Mesenchymal stem cell (in vitro differentiated cells and primary cell): ENCODE results near the gene GET3.

ENCODE experiments used
- DNase-seq: peaks from one replicate; pipeline ENCODE4 v3.0.0-alpha.2; 2013
- H2AFZ ChIP-seq: one replicate; pipeline ENCODE4 v1.6.1; 2013; ENCODE audit warnings: low read depth, mild to moderate bottlenecking, control low read depth, inconsistent platforms, low read length, moderate library complexity
- H2AK5ac ChIP-seq: 2 replicates; pipeline ENCODE4 v1.6.1; 2013; ENCODE audit warnings: low read length, moderate library complexity, mild to moderate bottlenecking, inconsistent platforms; ENCODE audit not compliant: severe bottlenecking
- H2BK120ac ChIP-seq: one replicate; pipeline ENCODE4 v1.6.1; 2013; ENCODE audit warnings: low read depth, mild to moderate bottlenecking, inconsistent platforms, low read length, moderate library complexity
- H2BK12ac ChIP-seq, 2 experiments: one replicate each; pipeline ENCODE4 v1.6.1; 2013; ENCODE audit warnings: inconsistent platforms in 2 of 2, low read length in 2 of 2, mild to moderate bottlenecking in 2 of 2, moderate library complexity in 2 of 2, control low read depth in 1 of 2
- H2BK15ac ChIP-seq: one replicate; pipeline ENCODE4 v1.6.1; 2013; ENCODE audit warnings: mild to moderate bottlenecking, low read depth, inconsistent platforms; ENCODE audit not compliant: poor library complexity, severe bottlenecking
- H2BK5ac ChIP-seq: 2 replicates; pipeline ENCODE4 v1.6.1; 2013; ENCODE audit warnings: low read depth, mild to moderate bottlenecking, low read length, control low read depth, inconsistent platforms; ENCODE audit not compliant: poor library complexity, severe bottlenecking
- H3K14ac ChIP-seq, 2 experiments: one replicate each; pipeline ENCODE4 v1.6.1; 2013; ENCODE audit warnings: inconsistent platforms in 2 of 2, low read length in 2 of 2, control low read depth in 1 of 2, mild to moderate bottlenecking in 1 of 2, moderate library complexity in 1 of 2
- H3K18ac ChIP-seq, 2 experiments: one replicate each; pipeline ENCODE4 v1.6.1; 2013; ENCODE audit warnings: inconsistent platforms in 2 of 2, low read length in 2 of 2, control low read depth in 1 of 2, low read depth in 1 of 2, mild to moderate bottlenecking in 1 of 2
- H3K23ac ChIP-seq, 2 experiments: one replicate each; pipeline ENCODE4 v1.6.1; 2013; ENCODE audit warnings: inconsistent platforms in 2 of 2, low read length in 2 of 2, mild to moderate bottlenecking in 2 of 2, moderate library complexity in 2 of 2, control low read depth in 1 of 2
- H3K27ac ChIP-seq: 2 replicates; pipeline ENCODE4 v1.5.1; 2013; ENCODE audit warnings: mild to moderate bottlenecking, moderate library complexity, low read length, control low read depth, inconsistent platforms; ENCODE audit not compliant: poor library complexity, severe bottlenecking
- H3K27me3 ChIP-seq, 2 experiments: 2 replicates each; pipeline versions ENCODE4 v1.6.1 to v1.7.0; 2013; ENCODE audit warnings: low read length in 2 of 2, mild to moderate bottlenecking in 2 of 2, moderate library complexity in 2 of 2, control low read depth in 1 of 2, inconsistent platforms in 1 of 2; ENCODE audit not compliant: control insufficient read depth in 1 of 2, insufficient read depth in 1 of 2
- H3K36me3 ChIP-seq, 2 experiments: 2 replicates each; pipeline versions ENCODE4 v1.6.1 to v1.7.0; 2013; ENCODE audit warnings: low read length in 2 of 2, control low read depth in 1 of 2, inconsistent platforms in 1 of 2, low read depth in 1 of 2, mild to moderate bottlenecking in 1 of 2; ENCODE audit not compliant: insufficient read depth in 2 of 2, control insufficient read depth in 1 of 2
- H3K4ac ChIP-seq, 2 experiments: one replicate each; pipeline ENCODE4 v1.6.1; 2013; ENCODE audit warnings: inconsistent platforms in 2 of 2, low read length in 2 of 2, mild to moderate bottlenecking in 2 of 2, moderate library complexity in 2 of 2, control low read depth in 1 of 2, low read depth in 1 of 2
- H3K4me1 ChIP-seq: 2 replicates; pipeline ENCODE4 v1.6.1; 2013; ENCODE audit warnings: low read depth, low read length, control low read depth; ENCODE audit not compliant: control insufficient read depth, insufficient read depth
- H3K4me2 ChIP-seq: 2 replicates; pipeline ENCODE4 v1.6.1; 2013; ENCODE audit warnings: low read length, mild to moderate bottlenecking, inconsistent platforms; ENCODE audit not compliant: poor library complexity, severe bottlenecking
- H3K4me3 ChIP-seq, 2 experiments: 2 replicates each; pipeline versions ENCODE4 v1.5.1 to v1.7.0; 2013; ENCODE audit warnings: low read length in 2 of 2, mild to moderate bottlenecking in 2 of 2, control low read depth in 1 of 2, low read depth in 1 of 2; ENCODE audit not compliant: insufficient read depth in 1 of 2
- H3K79me1 ChIP-seq: replicated peaks from 2 replicates; pipeline ENCODE4 v1.6.1; 2013; ENCODE audit warnings: mild to moderate bottlenecking, control low read depth, low read length, inconsistent platforms; ENCODE audit not compliant: poor library complexity, severe bottlenecking
- H3K9ac ChIP-seq: 2 replicates; pipeline ENCODE4 v1.7.0; 2013; ENCODE audit warnings: mild to moderate bottlenecking, low read length, moderate library complexity
- H3K9me3 ChIP-seq: 2 replicates; pipeline ENCODE4 v1.7.0; 2013; ENCODE audit warnings: mild to moderate bottlenecking, low read length; ENCODE audit not compliant: control insufficient read depth
- H4K8ac ChIP-seq: one replicate; pipeline ENCODE4 v1.6.1; 2013; ENCODE audit warnings: inconsistent platforms, mild to moderate bottlenecking, low read length, moderate library complexity
- H4K91ac ChIP-seq: one replicate; pipeline ENCODE4 v1.6.1; 2013; ENCODE audit warnings: mild to moderate bottlenecking, low read length, inconsistent platforms
- WGBS: methylation state at CpG from one replicate; pipeline ENCODE4 v1.1.7; 2013; ENCODE audit warnings: mixed read lengths; 5-methylcytosine and 5-hydroxymethylcytosine counted together

GET3 gene

GRCh38 chr19:12794196-12794941 lies 57.1 kb downstream of the GET3 start:
- peak overlapping the region; percentile 77 to 94 for H3K4ac ChIP-seq
- 88% methylated on average over 4 of the region's 7 CpGs for WGBS
- no peak overlapping the region for H2AFZ ChIP-seq

GRCh38 chr19:12794971-12795381 lies 57.7 kb downstream of the GET3 start:
- Histone ChIP-seq H2BK120ac (peak overlapping the region; percentile 29), H4K8ac (no peak overlapping the region), H3K79me1 (peaks cover 5% of the 10 kb centered on the region), H3K4me3 (no peak overlapping the region), H3K27ac (no peak overlapping the region), H3K9ac (peak overlapping the region; percentile 99), H2AK5ac (no peak overlapping the region), H3K18ac (no peak overlapping the region), H3K27me3 (no peaks in the 10 kb centered on the region), H3K9me3 (no peaks in the 10 kb centered on the region), H2BK5ac (no peak overlapping the region), H3K14ac (no peak overlapping the region), H4K91ac (no peak overlapping the region), H3K4ac (no peak overlapping the region), H2BK12ac (no peak overlapping the region), H3K36me3 (peaks cover 12 to 21% of the 10 kb centered on the region in 2 experiments), H3K4me2 (no peak overlapping the region), H3K4me1 (peaks cover 27% of the 10 kb centered on the region), H3K23ac (no peak overlapping the region), H2AFZ (no peak overlapping the region), H2BK15ac (no peak overlapping the region)
- peak; percentile 78 for DNase-seq
- 93% methylated on average over 9 of the region's 9 CpGs for WGBS

More at GRCh38 chr19:12794196-12794941, 57.1 kb downstream of the GET3 start:
- DNase-seq: peak; percentile 93
- Histone ChIP-seq H3K18ac (peak overlapping the region; percentile 96 to 99), H3K9ac (peak overlapping the region; percentile 99), H3K36me3 (peaks cover 6 to 15% of the 10 kb centered on the region in 2 experiments), H3K4me1 (peaks cover 29% of the 10 kb centered on the region), H3K4me3 (peak overlapping the region; percentile 62 to 99), H3K27me3 (no peaks in the 10 kb centered on the region), H3K23ac (no peak overlapping the region), H2BK15ac (peak overlapping the region; percentile 97), H3K14ac (no peak overlapping the region), H3K27ac (peak overlapping the region; percentile 33), H3K9me3 (no peaks in the 10 kb centered on the region), H3K4me2 (peak overlapping the region; percentile 95), H2BK120ac (peak overlapping the region; percentile 97), H3K79me1 (no peaks in the 10 kb centered on the region), H2AK5ac (peak overlapping the region; percentile 69), H4K8ac (peak overlapping the region; percentile 67), H2BK5ac (no peak overlapping the region), H4K91ac (peak overlapping the region; percentile 96), H2BK12ac (peak overlapping the region; percentile 31 to 72)

- H3K4ac ChIP-seq: peak overlapping the region in 1 of 2 experiments; percentile 74
These were observed 59.1 kb downstream of the GET3 start for GRCh38 chr19:12796146-12797071.

More at GRCh38 chr19:12796146-12797071, 59.1 kb downstream of the GET3 start:
- Histone ChIP-seq H3K4me1 (peaks cover 27% of the 10 kb centered on the region), H3K4me3 (peak overlapping the region in 1 of 2 experiments; percentile 34), H2BK12ac (peak overlapping the region in 1 of 2 experiments; percentile 61), H3K27me3 (no peaks in the 10 kb centered on the region), H3K36me3 (peaks cover 14 to 26% of the 10 kb centered on the region in 2 experiments), H4K8ac (peak overlapping the region; percentile 56), H3K27ac (peak overlapping the region; percentile 6), H2AK5ac (peak overlapping the region; percentile 63), H4K91ac (no peak overlapping the region), H2BK120ac (no peak overlapping the region), H3K9me3 (no peaks in the 10 kb centered on the region), H2BK5ac (no peak overlapping the region), H3K14ac (no peak overlapping the region), H2AFZ (no peak overlapping the region), H3K79me1 (peaks cover 18% of the 10 kb centered on the region), H3K4me2 (no peak overlapping the region), H3K23ac (no peak overlapping the region), H2BK15ac (peak overlapping the region; percentile 0), H3K9ac (peak overlapping the region; percentile 51), H3K18ac (peak overlapping the region in 1 of 2 experiments; percentile 80)
- WGBS: 13% methylated on average over 14 of the region's 18 CpGs
- peak; percentile 91 for DNase-seq
